HCT116 (cell line): ENCODE measurements around the gene REPS2. TPM values are rescaled to one million over a fixed set of nuclear protein-coding genes. Genes with fewer than 3 reads are reported as not detected.

Experiments
- ATAC-seq: fragments of 200-7000 bp; cut with Tn5 transposase; 2 replicates; pipeline ENCODE4 v1.9.1; 2020; ENCODE audit warnings: mild to moderate bottlenecking, moderate library complexity
- BruUV-seq: library from RNA; stranded (reverse); fragments of 400-500 nt; replicated peaks from 2 replicates; lab custom pipeline; 2021; lab: Mats Ljungman, UMichigan
- CTCF ChIA-PET: fragments of 300-600 bp; sonication (Branson Sonifier 250); formaldehyde crosslinking; loops from one replicate; lab custom pipeline; 2021; ENCODE audit warnings: antibody characterized with exemption; lab: Charles Lee
- POLR2A ChIA-PET: fragments of 300-600, 350-600 bp; sonication (Branson Sonifier 250); formaldehyde crosslinking; loops from one replicate; lab custom pipeline; 2021; ENCODE audit warnings: antibody characterized with exemption; lab: Charles Lee
- RAD21 ChIA-PET, 2 experiments: fragments of 300-600 bp; sonication (Branson Sonifier 250); formaldehyde crosslinking; loops; one replicate each; lab custom pipeline; 2023; ENCODE audit warnings: low total read pairs in 2 of 2; ENCODE audit not compliant: uncharacterized antibody in 2 of 2, unreplicated experiment in 2 of 2, low non-redundant PET in 1 of 2; lab: Charles Lee
- DNase-seq: peaks from one replicate; pipeline ENCODE4 v3.0.0-alpha.2; 2010; ENCODE audit warnings: low read depth, low spot score
- H2AFZ ChIP-seq: fragments of 200-600 bp; shearing (Covaris generic), sonication (generic); 2 replicates; pipeline ENCODE4 v1.6.1; 2017; ENCODE audit warnings: low read depth, mixed run types, mixed read lengths, antibody characterized with exemption, low read length; ENCODE audit not compliant: poor library complexity, severe bottlenecking
- H3K27ac ChIP-seq: 2 replicates; pipeline ENCODE4 v1.5.1; 2012; ENCODE audit warnings: low read depth, low read length
- H3K27me3 ChIP-seq: fragments of 200-600 bp; sonication (generic); 2 replicates; pipeline ENCODE4 v1.6.1; 2016; ENCODE audit warnings: mixed run types, low read length, mixed read lengths; ENCODE audit not compliant: insufficient read depth
- H3K36me3 ChIP-seq, 2 experiments: fragments of 200-500 bp in 1 of 2; fragments of 200-600 bp in 1 of 2; sonication (Bioruptor generic) in 1 of 2; sonication (generic) in 1 of 2; 2 replicates each; pipeline versions ENCODE4 v1.5.1 to v1.6.1; 2014 to 2016; ENCODE audit warnings: low read length in 2 of 2, inconsistent platforms in 1 of 2, mixed read lengths in 1 of 2, mixed run types in 1 of 2; ENCODE audit not compliant: insufficient read depth in 2 of 2, control insufficient read depth in 1 of 2
- H3K4me1 ChIP-seq, 2 experiments: fragments of 200-600 bp in 1 of 2; sonication (generic) in 1 of 2; 2 replicates each; pipeline versions ENCODE4 v1.5.1 to v1.6.1; 2012 to 2017; ENCODE audit warnings: low read length in 2 of 2, inconsistent platforms in 1 of 2, mild to moderate bottlenecking in 1 of 2, mixed read lengths in 1 of 2, mixed run types in 1 of 2, moderate library complexity in 1 of 2; ENCODE audit not compliant: insufficient read depth in 2 of 2, control insufficient read depth in 1 of 2
- H3K4me2 ChIP-seq: fragments of 200-600 bp; sonication (generic); 2 replicates; pipeline ENCODE4 v1.6.1; 2017; ENCODE audit warnings: mixed run types, low read length, mixed read lengths
- H3K4me3 ChIP-seq, 2 experiments: fragments of 200-600 bp in 1 of 2; sonication (generic) in 1 of 2; replicated peaks in 1 of 2; 2 replicates each; pipeline ENCODE4 v1.5.1; 2011 to 2016; ENCODE audit warnings: low read length in 2 of 2, control low read depth in 1 of 2, low read depth in 1 of 2, mild to moderate bottlenecking in 1 of 2, mixed read lengths in 1 of 2, mixed run types in 1 of 2
- H3K79me2 ChIP-seq: fragments of 200-600 bp; sonication (generic); 2 replicates; pipeline ENCODE4 v1.6.1; 2017; ENCODE audit warnings: mild to moderate bottlenecking, mixed run types, low read length, moderate library complexity, mixed read lengths; ENCODE audit not compliant: insufficient read depth
- H3K9ac ChIP-seq: fragments of 200-600 bp; sonication (generic); 2 replicates; pipeline ENCODE4 v1.6.1; 2016; ENCODE audit warnings: low read length, mixed read lengths
- H3K9me2 ChIP-seq: fragments of 200-600 bp; sonication (generic), shearing (Covaris generic); 2 replicates; pipeline ENCODE4 v1.6.1; 2017; ENCODE audit warnings: mixed run types, mild to moderate bottlenecking, moderate library complexity; ENCODE audit not compliant: insufficient read depth
- H3K9me3 ChIP-seq, 2 experiments: fragments of 200-500 bp in 1 of 2; fragments of 200-600 bp in 1 of 2; sonication (Bioruptor generic) in 1 of 2; sonication (generic) in 1 of 2; 2 replicates each; pipeline ENCODE4 v1.6.1; 2014 to 2017; ENCODE audit warnings: low read length in 2 of 2, mixed read lengths in 2 of 2, inconsistent platforms in 1 of 2, low read depth in 1 of 2, mild to moderate bottlenecking in 1 of 2, mixed run types in 1 of 2, moderate library complexity in 1 of 2; ENCODE audit not compliant: control insufficient read depth in 1 of 2, insufficient read depth in 1 of 2
- H4K20me1 ChIP-seq: fragments of 200-600 bp; sonication (generic), shearing (Covaris generic); 2 replicates; pipeline ENCODE4 v1.6.1; 2017; ENCODE audit warnings: mixed run types, mild to moderate bottlenecking, moderate library complexity; ENCODE audit not compliant: insufficient read depth
- CTCF ChIP-seq, 3 experiments: fragments of 200-600 bp in 1 of 3; sonication (generic) in 1 of 3; IDR thresholded peaks in 2 of 3; conservative IDR thresholded peaks in 1 of 3; 2 replicates each; pipeline ENCODE4 v1.5.1; 2012 to 2017; ENCODE audit warnings: low read depth in 2 of 3, low read length in 2 of 3, antibody characterized with exemption in 1 of 3, borderline replicate concordance in 1 of 3, control low read depth in 1 of 3, mild to moderate bottlenecking in 1 of 3, mixed read lengths in 1 of 3, mixed run types in 1 of 3, moderate library complexity in 1 of 3; ENCODE audit not compliant: insufficient read depth in 1 of 3
- EGR1 ChIP-seq: IDR thresholded peaks from 2 replicates; pipeline ENCODE4 v1.6.1; 2012; ENCODE audit warnings: low read depth
- EZH2 ChIP-seq: fragments of 200-600 bp; sonication (generic); IDR thresholded peaks from 2 replicates; pipeline ENCODE4 v1.6.1; 2017; ENCODE audit warnings: antibody characterized with exemption, mixed run types
- FOSL1 ChIP-seq: IDR thresholded peaks from 2 replicates; pipeline ENCODE4 v1.6.1; 2012; ENCODE audit warnings: low read depth
- POLR2A ChIP-seq: IDR thresholded peaks from 2 replicates; pipeline ENCODE4 v1.7.0; 2011; ENCODE audit warnings: borderline replicate concordance; ENCODE audit not compliant: insufficient read depth, insufficient read length; ENCODE audit errors: extremely low read depth
- POLR2AphosphoS5 ChIP-seq: IDR thresholded peaks from 2 replicates; pipeline ENCODE4 v1.6.1; 2011; ENCODE audit warnings: mild to moderate bottlenecking, low read depth, low read length, moderate library complexity
- REST ChIP-seq: IDR thresholded peaks from 2 replicates; pipeline ENCODE4 v1.6.1; 2012; ENCODE audit warnings: low read depth
- SP1 ChIP-seq: IDR thresholded peaks from 2 replicates; pipeline ENCODE4 v1.6.1; 2012; ENCODE audit warnings: low read depth
- ZFX ChIP-seq: fragments of 450-650 bp; IDR thresholded peaks from 2 replicates; pipeline ENCODE4 v1.6.1; 2017
- intact Hi-C: fragments of 100-400 bp; cut with micrococcal nuclease; formaldehyde crosslinking; loops from 2 replicates; pipeline ENCODE4 v1.10.0; 2022
- total RNA-seq: library from RNA; stranded (reverse); gene quantifications from one replicate; pipeline ENCODE4 v1.2.1, GENCODE V29; 2021; ENCODE audit not compliant: unreplicated experiment
- TF ChIP-seq, protein P1 (sequence below): IDR thresholded peaks from 2 replicates; pipeline ENCODE4 v1.6.1; 2011; ENCODE audit warnings: mild to moderate bottlenecking, low read length, moderate library complexity; ENCODE audit not compliant: insufficient replicate concordance; ENCODE audit errors: extremely low read depth

Gene REPS2
- total RNA-seq, 1 experiment from 2014 or later, result 4.5 TPM

DNA sequence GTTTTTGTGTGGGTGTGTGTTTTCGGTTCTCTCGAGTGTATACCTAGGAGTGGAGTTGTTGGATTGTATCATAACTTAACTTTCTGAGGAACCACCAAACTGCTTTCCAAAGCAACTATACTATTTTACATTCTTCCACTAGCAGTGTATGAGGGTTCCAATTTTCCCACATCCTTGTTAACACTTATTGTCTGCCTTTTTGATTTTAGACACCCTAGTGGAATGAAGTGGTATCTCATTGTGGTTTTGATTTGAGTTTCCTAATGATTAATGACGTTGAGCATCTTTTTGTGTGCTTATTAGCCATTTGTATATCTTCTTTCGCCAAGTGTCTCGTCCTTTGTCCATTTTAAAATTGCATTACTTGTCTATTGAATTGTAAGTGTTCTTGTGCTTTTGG, 118.6 kb downstream of the REPS2 start:
- ChIA-PET POLR2A (no interaction called here), CTCF (no interaction called here), RAD21 (no interaction called here)
- Histone ChIP-seq H3K9me2 (no peaks in the 10 kb centered on the region), H3K9ac (no peak overlapping the region), H3K27me3 (no peaks in the 10 kb centered on the region), H4K20me1 (no peaks in the 10 kb centered on the region), H3K9me3 (no peaks in the 10 kb centered on the region), H3K4me1 (no peaks in the 10 kb centered on the region), H2AFZ (no peak overlapping the region), H3K4me2 (no peak overlapping the region), H3K36me3 (no peaks in the 10 kb centered on the region), H3K79me2 (no peaks in the 10 kb centered on the region), H3K4me3 (no peak overlapping the region), H3K27ac (no peak overlapping the region)
- BruUV-seq, result no TSS peak
- TF ChIP-seq EZH2, result no peak
- no peak for TF ChIP-seq FOSL1
- TF ChIP-seq CTCF (IDR thresholded peaks at IDR 0.05 in 2 of 3, conservative IDR thresholded peaks at IDR 0.05 in 1 of 3; ENCODE audit: borderline replicate concordance in 1 of 3, insufficient read depth in 1 of 3, low read depth in 2 of 3, low read length in 2 of 3), result peak in 2 of 3 experiments; percentile 14 to 26; a peak in 3 of 6 replicates
- TF ChIP-seq EGR1, result no peak
- no peak for TF ChIP-seq SP1
- intact Hi-C loops, result no loop called here
- DNase-seq, result no peak
- ATAC-seq, result no peak

DNA sequence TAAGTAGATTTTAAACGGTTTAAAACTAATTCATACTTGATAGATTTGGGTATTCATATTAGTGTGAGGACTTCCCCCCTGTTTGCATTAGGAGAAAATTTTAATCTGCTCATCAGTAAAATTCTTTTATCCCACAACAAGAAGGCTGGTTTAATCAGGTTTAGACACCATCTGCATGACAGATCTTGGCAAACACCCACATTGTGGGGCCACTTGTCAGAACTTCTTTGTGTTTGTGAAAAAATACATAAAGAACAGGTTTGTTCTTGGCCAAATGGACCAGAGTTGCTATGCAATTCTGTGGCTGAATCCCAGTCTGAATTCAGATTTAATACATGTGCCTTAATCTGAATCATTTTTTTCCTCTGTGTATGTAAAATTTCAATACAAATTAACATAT, 121.1 kb downstream of the REPS2 start:
- H3K9me3 ChIP-seq, result no peaks in the 10 kb centered on the region
- no peak for ATAC-seq
- no peaks in the 10 kb centered on the region for H3K79me2 ChIP-seq
- no peaks in the 10 kb centered on the region for H3K4me1 ChIP-seq
- no peak for DNase-seq
- no peak overlapping the region for H3K27ac ChIP-seq
- no peak overlapping the region for H3K4me3 ChIP-seq
- intact Hi-C loops, result no loop called here
- BruUV-seq, result no TSS peak
- ChIA-PET POLR2A (no interaction called here), RAD21 (no interaction called here), CTCF (no interaction called here)
- no peaks in the 10 kb centered on the region for H3K27me3 ChIP-seq
- no peaks in the 10 kb centered on the region for H3K9me2 ChIP-seq
- H3K4me2 ChIP-seq, result no peak overlapping the region
- no peaks in the 10 kb centered on the region for H4K20me1 ChIP-seq
- no peak overlapping the region for H2AFZ ChIP-seq
- no peaks in the 10 kb centered on the region for H3K36me3 ChIP-seq
- no peak overlapping the region for H3K9ac ChIP-seq
- TF ChIP-seq, protein P1, sequence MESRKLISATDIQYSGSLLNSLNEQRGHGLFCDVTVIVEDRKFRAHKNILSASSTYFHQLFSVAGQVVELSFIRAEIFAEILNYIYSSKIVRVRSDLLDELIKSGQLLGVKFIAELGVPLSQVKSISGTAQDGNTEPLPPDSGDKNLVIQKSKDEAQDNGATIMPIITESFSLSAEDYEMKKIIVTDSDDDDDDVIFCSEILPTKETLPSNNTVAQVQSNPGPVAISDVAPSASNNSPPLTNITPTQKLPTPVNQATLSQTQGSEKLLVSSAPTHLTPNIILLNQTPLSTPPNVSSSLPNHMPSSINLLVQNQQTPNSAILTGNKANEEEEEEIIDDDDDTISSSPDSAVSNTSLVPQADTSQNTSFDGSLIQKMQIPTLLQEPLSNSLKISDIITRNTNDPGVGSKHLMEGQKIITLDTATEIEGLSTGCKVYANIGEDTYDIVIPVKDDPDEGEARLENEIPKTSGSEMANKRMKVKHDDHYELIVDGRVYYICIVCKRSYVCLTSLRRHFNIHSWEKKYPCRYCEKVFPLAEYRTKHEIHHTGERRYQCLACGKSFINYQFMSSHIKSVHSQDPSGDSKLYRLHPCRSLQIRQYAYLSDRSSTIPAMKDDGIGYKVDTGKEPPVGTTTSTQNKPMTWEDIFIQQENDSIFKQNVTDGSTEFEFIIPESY, result no peak
- TF ChIP-seq ZFX (no peak), POLR2AphosphoS5 (no peak), EGR1 (no peak), POLR2A (no peak), REST (no peak)
